ENCODE results near the gene TMEM33.

TMEM33 gene

DNA sequence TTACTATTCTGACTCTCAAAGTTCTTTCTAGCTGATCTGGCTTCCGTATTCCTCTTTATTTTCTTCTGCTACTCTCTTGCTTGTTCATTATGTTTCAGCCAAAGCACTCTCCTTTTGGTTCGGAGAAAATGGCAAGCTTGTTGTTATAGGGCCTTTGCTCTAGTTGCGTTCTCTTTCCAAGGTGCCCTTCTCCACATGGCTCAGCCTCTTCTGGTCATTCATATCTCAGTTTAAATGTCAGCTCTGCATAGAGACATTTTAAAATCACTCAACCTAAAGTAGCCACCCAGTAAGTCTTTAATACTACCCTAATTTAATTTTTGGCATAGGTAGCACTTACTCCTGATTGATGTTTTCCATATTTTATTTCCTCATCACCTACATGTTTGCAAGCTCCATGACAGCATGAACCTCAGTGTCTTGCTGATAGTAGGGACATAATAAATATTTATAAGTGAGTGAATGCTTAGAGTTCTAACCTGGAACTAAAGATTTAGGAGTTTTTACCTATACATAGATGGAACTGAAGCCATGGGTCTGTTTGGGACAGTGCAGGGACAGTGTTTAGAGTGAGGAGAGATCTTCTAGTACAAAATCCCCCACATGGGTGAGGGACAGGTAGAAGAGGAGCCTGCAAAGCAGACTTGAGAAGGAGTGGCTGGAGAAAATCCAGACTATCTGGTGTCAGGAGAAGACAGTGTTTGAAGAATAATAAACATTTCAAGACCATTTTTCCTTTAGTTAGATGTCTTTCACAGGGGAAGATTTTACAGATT, 73.0 kb downstream of the TMEM33 start:
- DNase-seq, result no peak

Data from cerebellar nuclear complex (tissue), 1 donor.